Measurements from ENCODE around the gene SAMD8. TPM values are rescaled to one million over a fixed set of nuclear protein-coding genes. Genes with fewer than 3 reads are reported as not detected.

SAMD8 gene
- total and polyA plus RNA-seq, 10 of the 15 experiments (the other 5 are each of a cell fraction or from before 2014, with no cell fraction given), result 2.8 to 26.0 (median 9.3) TPM

GRCh38 chr10:75063461-75064230 is 47.8 kb upstream of the SAMD8 start (continued):
- no peak for TF ChIP-seq PML (IDR thresholded peaks at IDR 0.05; ENCODE audit: low read length)
- no peak for TF ChIP-seq ZNF274 (IDR thresholded peaks at IDR 0.05; ENCODE audit: insufficient read depth, insufficient read length)
- no peak for TF ChIP-seq TAF1 (IDR thresholded peaks at IDR 0.05; ENCODE audit: borderline replicate concordance, low read depth, low read length)
- no peak for TF ChIP-seq SREBF1 (IDR thresholded peaks at IDR 0.05; ENCODE audit: low read length)
- no peak for TF ChIP-seq CBX5 (IDR thresholded peaks at IDR 0.05; ENCODE audit: low read depth)
- no peak for TF ChIP-seq BRCA1 (IDR thresholded peaks at IDR 0.05; ENCODE audit: low read depth, low read length)

- ATAC-seq, result no peak
- intact Hi-C loops (cut with micrococcal nuclease; ENCODE audit: unreplicated experiment) (no loop called here), in situ Hi-C loops (cut with MboI) (no loop called here)
- ChIA-PET POLR2A (interaction anchor here (0.6 kb wide), 1 partner anchor 311 kb away, joined by 3 read pairs; no protein-coding TSS in a partner anchor), CTCF (interaction anchor here (0.9 kb wide), 1 partner anchor 32 kb away, joined by 3 read pairs; no protein-coding TSS in a partner anchor), RAD21 (ENCODE audit: unreplicated experiment) (no interaction called here), SMC1A (ENCODE audit: uncharacterized antibody, unreplicated experiment) (interaction anchor here (0.5 kb wide), 1 partner anchor 765 kb away, joined by 4 read pairs; no protein-coding TSS in a partner anchor)
- TF ChIP-seq E4F1 (IDR thresholded peaks at IDR 0.05; ENCODE audit: borderline replicate concordance, partially characterized antibody) (no peak), CHD1 (IDR thresholded peaks at IDR 0.05; ENCODE audit: low read depth, low read length) (no peak), PAX5 (IDR thresholded peaks at IDR 0.05; ENCODE audit: borderline replicate concordance, low read depth, low read length) (no peak), RAD51 (IDR thresholded peaks at IDR 0.05) (no peak), ZNF217 (IDR thresholded peaks at IDR 0.05) (no peak), PML (IDR thresholded peaks at IDR 0.05; ENCODE audit: low read length) (no peak), POU2F2 (IDR thresholded peaks at IDR 0.05; ENCODE audit: borderline replicate concordance, low read depth, low read length) (no peak), SMAD1 (IDR thresholded peaks at IDR 0.05; ENCODE audit: low read depth, partially characterized antibody) (no peak), SP1 (IDR thresholded peaks at IDR 0.05; ENCODE audit: low read depth, low read length) (no peak), CBX5 (IDR thresholded peaks at IDR 0.05; ENCODE audit: low read depth) (no peak)
- TF ChIP-seq, protein P1, sequence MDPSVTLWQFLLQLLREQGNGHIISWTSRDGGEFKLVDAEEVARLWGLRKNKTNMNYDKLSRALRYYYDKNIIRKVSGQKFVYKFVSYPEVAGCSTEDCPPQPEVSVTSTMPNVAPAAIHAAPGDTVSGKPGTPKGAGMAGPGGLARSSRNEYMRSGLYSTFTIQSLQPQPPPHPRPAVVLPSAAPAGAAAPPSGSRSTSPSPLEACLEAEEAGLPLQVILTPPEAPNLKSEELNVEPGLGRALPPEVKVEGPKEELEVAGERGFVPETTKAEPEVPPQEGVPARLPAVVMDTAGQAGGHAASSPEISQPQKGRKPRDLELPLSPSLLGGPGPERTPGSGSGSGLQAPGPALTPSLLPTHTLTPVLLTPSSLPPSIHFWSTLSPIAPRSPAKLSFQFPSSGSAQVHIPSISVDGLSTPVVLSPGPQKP (IDR thresholded peaks at IDR 0.05; ENCODE audit: low read depth, low read length), result no peak
- TF ChIP-seq, protein P2, sequence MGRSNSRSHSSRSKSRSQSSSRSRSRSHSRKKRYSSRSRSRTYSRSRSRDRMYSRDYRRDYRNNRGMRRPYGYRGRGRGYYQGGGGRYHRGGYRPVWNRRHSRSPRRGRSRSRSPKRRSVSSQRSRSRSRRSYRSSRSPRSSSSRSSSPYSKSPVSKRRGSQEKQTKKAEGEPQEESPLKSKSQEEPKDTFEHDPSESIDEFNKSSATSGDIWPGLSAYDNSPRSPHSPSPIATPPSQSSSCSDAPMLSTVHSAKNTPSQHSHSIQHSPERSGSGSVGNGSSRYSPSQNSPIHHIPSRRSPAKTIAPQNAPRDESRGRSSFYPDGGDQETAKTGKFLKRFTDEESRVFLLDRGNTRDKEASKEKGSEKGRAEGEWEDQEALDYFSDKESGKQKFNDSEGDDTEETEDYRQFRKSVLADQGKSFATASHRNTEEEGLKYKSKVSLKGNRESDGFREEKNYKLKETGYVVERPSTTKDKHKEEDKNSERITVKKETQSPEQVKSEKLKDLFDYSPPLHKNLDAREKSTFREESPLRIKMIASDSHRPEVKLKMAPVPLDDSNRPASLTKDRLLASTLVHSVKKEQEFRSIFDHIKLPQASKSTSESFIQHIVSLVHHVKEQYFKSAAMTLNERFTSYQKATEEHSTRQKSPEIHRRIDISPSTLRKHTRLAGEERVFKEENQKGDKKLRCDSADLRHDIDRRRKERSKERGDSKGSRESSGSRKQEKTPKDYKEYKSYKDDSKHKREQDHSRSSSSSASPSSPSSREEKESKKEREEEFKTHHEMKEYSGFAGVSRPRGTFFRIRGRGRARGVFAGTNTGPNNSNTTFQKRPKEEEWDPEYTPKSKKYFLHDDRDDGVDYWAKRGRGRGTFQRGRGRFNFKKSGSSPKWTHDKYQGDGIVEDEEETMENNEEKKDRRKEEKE (IDR thresholded peaks at IDR 0.05), result no peak
- Histone ChIP-seq H2AFZ (ENCODE audit: control insufficient read depth, low read depth, low read length) (no peak overlapping the region), H4K20me1 (ENCODE audit: control insufficient read depth, insufficient read depth) (no peaks in the 10 kb centered on the region), H3K4me2 (ENCODE audit: control insufficient read depth, insufficient read depth) (no peak overlapping the region), H3K9ac (ENCODE audit: control insufficient read depth, insufficient read depth, low read length) (no peak overlapping the region), H3K27ac (ENCODE audit: control insufficient read depth, insufficient read depth) (no peak overlapping the region), H3K79me2 (ENCODE audit: control insufficient read depth, insufficient read depth, low read length) (no peaks in the 10 kb centered on the region), H3K27me3 (replicated peaks in 1 of 2; ENCODE audit: control insufficient read depth in 2 of 2, insufficient read depth in 2 of 2, low read length in 1 of 2) (no peaks in the 10 kb centered on the region), H3K36me3 (ENCODE audit: control insufficient read depth in 2 of 2, insufficient read depth in 2 of 2, low read length in 1 of 2) (no peaks in the 10 kb centered on the region), H3K4me1 (ENCODE audit: control insufficient read depth, insufficient read depth, low read length) (no peaks in the 10 kb centered on the region), H3K4me3 (no peak overlapping the region), H3K9me3 (replicated peaks; ENCODE audit: control insufficient read depth, insufficient read depth, low read length) (no peaks in the 10 kb centered on the region)
- BruUV-seq (replicated peaks), result no TSS peak
- DNase-seq (ENCODE audit: low read depth, low spot score), result no peak
- WGBS (ENCODE audit: insufficient coverage, insufficient replicate concordance, low lambda C conversion rate, missing lambda C conversion rate), result 81% methylated on average over 4 of the region's 4 CpGs
- no peak for FAIRE-seq
Measured at GRCh38 chr10:75065076-75065475, 46.4 kb upstream of the SAMD8 start.

Data from GM12878 (cell line).